B cell (primary cell): Measurements from ENCODE around the gene TSHZ1.

Experiments used
- EZH2 ChIP-seq: IDR thresholded peaks from 2 replicates; pipeline ENCODE4 v1.6.1; 2012; ENCODE audit warnings: borderline replicate concordance, low read depth, mild to moderate bottlenecking, moderate library complexity, low read length; ENCODE audit not compliant: insufficient read depth, poor library complexity, severe bottlenecking
- TF ChIP-seq, protein P1 (sequence below): fragments of 200-600 bp; IDR thresholded peaks from one replicate; pipeline ENCODE4 v1.8.0; 2022; ENCODE audit warnings: antibody characterized with exemption, mild to moderate bottlenecking

GRCh38 chr18:75240433-75240832 is 29.8 kb downstream of the TSHZ1 start:
- TF ChIP-seq, protein P1, sequence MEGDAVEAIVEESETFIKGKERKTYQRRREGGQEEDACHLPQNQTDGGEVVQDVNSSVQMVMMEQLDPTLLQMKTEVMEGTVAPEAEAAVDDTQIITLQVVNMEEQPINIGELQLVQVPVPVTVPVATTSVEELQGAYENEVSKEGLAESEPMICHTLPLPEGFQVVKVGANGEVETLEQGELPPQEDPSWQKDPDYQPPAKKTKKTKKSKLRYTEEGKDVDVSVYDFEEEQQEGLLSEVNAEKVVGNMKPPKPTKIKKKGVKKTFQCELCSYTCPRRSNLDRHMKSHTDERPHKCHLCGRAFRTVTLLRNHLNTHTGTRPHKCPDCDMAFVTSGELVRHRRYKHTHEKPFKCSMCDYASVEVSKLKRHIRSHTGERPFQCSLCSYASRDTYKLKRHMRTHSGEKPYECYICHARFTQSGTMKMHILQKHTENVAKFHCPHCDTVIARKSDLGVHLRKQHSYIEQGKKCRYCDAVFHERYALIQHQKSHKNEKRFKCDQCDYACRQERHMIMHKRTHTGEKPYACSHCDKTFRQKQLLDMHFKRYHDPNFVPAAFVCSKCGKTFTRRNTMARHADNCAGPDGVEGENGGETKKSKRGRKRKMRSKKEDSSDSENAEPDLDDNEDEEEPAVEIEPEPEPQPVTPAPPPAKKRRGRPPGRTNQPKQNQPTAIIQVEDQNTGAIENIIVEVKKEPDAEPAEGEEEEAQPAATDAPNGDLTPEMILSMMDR, result no peak
- TF ChIP-seq EZH2, result no peak
